Stimulated activated CD8-positive, alpha-beta memory T cell treated with anti-CD3 and anti-CD28 coated beads, Interleukin-7, amount 100 ng/mL, for 1 hour (primary cell): ENCODE measurements around the gene TMEM260.
"Not testable (repeated sequence)": the region's sequence is repeated elsewhere in the genome, so short reads cannot be mapped to it uniquely, and the experiment has no call there.

Experiments
- DNase-seq, 2 donors: peaks; one replicate each; pipeline ENCODE4 v3.0.0-alpha.2; 2020; ENCODE audit warnings: low read depth in 2 of 2

The TMEM260 gene

GRCh38 chr14:56598519-56598918 lies 18.9 kb downstream of the TMEM260 start:
- DNase-seq = no peak

GRCh38 chr14:56603648-56604047 lies 24.1 kb downstream of the TMEM260 start:
- no peak for DNase-seq

DNA sequence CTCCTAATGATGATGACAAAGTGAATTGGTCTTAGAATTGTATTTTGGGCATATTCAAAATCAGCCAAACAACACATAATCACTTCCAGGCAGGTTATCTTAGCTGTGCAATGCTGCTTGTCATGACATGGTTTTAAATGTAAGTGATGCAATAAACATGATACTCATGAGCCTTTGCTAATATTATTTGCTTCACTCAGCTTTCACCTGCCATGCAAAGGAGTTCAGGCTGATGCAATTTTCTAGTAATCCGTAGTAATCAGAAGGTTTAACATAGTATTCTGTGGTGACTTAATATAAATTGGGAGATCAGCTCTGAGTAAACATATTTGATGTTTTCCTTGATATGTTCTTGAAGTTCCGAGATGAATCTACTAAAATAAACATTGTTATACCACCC lies 29.1 kb downstream of the TMEM260 start:
- no peak for DNase-seq

DNA sequence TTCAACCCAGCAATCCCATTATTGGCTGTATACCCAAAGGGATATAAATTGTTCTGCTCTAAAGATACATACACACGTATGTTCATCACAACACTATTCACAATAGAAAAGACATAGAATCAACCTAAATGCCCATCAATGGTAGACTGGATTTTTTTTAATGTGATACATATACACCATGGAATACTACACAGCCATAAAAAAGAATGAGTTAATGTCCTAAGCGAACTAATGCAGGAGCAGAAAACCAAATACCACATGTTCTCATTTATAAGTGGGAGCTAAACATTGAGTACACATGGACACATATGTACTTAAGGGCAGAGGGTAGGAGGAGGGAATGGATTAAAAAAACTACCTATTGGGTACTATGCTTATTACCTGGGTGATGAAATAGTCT lies 32.1 kb downstream of the TMEM260 start:
- not testable (repeated sequence) for DNase-seq

DNA sequence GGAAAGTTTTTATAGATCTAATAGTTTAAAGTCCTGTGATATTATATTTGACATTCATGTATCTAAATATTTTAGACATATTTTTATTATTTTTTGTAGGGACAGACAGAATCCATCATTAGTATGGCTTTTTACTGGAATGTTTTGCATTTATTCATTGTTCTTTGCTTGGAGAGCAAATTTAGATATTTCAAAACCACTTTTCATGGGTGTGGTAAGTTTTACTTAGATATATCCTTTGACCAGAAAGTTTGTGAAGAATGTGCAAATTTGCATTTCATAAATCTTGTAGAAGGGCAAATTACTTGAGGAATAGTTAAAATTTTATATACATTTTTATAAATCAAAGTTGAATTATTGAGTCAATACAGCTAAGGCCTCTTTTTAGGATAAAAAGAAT lies 37.5 kb downstream of the TMEM260 start:
- DNase-seq = no peak

GRCh38 chr14:56630707-56631106 lies 51.1 kb downstream of the TMEM260 start:
- DNase-seq = no peak

GRCh38 chr14:56632195-56632594 lies 52.6 kb downstream of the TMEM260 start:
- DNase-seq = no peak

DNA sequence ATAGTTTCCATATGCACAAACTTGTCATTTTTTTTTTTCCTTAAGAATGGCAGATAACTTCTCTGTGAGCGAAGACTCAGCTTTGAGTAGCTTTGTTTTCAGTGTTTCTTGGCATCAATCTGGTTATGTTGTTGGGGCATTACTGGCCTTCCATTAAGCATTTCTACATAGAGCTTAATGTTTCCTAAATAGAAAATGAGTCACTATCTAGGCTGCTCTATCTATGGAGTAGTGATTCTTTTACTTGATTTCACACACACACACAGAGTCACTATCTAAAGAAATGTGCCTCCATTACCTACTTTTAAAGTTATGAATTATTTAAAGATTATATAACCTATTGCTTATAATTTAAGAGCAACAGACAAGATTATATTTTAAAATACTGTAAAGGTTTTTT lies 53.9 kb downstream of the TMEM260 start:
- DNase-seq = no peak

- no peak for DNase-seq
Observed at GRCh38 chr14:56635041-56635440, 55.4 kb downstream of the TMEM260 start.

- DNase-seq = no peak
Observed at GRCh38 chr14:56647493-56647892, 67.9 kb downstream of the TMEM260 start.

DNA sequence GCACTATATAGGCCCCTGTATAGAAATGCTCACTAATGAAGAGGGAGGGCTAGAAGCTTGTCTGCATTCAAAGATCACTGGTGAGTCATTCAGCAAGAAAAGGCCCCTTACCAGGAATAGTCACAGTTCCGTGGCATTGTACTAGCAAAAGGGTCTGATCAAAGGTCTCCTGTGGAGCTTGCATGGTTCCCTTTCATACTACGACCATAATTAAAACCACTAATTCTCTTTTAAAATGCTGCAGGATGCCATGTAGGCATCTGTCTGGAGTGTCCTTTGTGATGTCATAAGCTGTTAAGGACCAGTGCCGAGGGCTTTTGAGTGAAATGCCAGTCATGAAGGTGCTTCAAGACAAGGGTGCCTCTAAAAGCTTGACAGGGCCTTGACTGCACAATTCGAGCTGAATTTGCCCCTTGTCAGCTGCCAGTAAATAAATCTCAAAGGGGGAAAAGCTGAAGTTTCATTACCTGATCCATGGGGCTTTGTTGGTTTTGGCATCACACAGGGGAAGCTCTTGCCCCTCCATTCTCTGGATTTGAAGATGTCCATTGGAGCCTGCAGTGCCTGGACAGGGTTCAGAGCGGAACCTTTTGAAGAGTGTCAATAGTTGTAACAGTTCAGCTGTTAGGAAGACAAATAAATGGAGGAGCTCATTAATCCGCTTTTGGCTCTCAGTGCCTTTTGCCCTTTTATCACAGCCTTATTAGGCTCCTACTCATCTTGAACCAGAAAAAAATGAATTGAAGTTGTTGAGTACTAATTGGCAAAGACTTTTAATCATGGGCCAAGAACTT lies 69.1 kb downstream of the TMEM260 start:
- DNase-seq = no peak

GRCh38 chr14:56649382-56649781 lies 69.8 kb downstream of the TMEM260 start:
- DNase-seq = no peak

GRCh38 chr14:56650048-56650447 lies 70.5 kb downstream of the TMEM260 start:
- no peak for DNase-seq

DNA sequence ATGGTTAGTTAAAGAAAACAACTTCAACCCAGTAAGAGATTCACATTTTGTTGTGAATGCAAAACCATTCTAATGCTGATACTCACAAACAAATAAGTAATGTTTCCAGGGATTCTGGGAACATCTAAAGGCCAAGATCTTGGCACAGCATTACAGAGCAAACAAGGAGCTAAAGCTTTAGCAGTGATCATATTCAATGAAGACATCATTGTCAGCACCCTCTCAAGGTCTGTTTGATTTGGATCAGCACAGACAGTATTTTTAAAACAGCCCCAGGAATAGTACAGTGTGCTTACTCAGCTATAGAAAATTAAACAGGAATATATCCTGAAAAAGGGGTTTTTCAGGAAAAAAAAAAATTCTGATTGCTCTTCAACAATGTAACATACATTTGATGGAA lies 71.4 kb downstream of the TMEM260 start:
- DNase-seq = no peak

- no peak for DNase-seq
Observed at GRCh38 chr14:56657604-56658003, 78.0 kb downstream of the TMEM260 start.

DNA sequence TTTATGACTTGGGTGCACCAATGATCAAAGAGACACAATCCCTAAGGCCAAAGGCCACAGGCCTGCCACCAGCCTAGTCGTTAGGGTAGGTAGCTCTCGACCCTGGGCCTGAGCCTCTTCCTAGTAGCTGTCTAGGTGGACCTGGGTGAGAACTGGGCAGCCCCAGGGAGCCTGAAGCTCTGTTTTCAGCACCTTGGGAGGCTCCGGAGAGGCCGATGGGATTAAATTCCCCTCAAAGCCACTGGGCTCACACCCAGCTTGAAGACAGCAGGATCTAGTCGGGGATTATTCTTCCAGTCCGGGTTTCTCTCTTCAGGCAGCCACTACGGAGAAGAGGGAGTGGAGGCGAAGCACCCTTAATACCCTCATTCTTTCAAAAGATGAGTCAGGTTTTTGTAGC lies 79.8 kb downstream of the TMEM260 start:
- no peak for DNase-seq

DNA sequence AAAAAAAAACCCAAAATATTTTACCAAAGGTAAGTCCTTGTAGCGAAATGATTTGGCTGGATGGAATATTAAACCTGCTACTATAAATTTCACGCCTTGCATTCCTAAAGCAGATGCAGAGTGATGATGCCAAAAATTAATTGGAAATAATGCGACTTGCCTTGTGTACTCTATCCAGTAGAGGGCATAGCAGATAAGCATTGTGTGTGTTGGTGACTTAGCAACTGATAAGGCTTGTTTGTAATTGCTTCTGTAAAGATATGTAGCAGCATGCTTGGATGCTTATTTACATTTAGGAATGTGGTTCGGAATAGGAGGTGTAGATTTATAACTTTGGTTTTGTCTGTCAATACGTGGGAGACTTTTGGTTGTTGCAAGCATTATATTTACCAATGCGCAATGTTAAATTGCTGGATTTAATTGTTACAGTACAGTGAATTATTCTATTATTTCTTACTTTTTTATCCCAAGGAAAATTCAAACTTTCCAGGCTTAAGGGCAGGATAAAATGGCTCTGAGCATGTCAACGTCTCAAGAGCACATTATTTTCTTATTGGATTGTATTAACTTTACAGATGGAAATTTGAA lies 80.5 kb downstream of the TMEM260 start:
- DNase-seq = no peak

DNA sequence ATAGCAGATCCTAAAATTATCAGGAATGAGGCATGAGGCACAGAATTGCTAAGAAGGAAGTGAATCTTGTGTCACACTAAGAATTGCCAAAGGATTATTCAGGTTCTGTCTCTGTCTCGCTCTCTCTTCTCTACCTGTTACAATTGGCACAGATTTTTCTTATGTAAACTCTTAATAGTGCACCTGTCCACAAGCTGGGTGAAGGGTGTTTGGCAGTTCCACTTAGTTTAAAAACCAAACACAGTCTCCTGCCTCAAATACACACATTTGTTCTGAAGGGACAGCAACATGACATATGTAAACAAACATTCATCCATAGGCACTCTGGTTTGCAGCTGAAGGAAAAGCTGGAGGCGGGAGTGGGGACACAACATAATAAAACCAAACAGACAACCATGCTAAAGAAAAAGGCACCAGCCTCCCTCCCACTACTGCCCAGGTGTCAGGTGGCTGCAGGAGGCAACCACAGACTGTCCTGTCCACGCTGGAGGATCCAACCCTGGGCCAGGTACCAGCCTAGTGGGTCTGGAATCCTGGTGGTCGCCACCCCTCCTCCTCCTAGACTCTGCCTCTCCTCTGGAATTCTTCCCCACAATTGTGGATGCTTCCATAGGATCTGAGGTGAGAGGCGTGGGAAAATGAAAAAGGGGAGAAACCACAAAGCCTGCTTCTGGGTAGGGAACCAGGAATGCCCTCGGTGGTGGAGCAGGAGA lies 81.2 kb downstream of the TMEM260 start:
- no peak for DNase-seq

DNA sequence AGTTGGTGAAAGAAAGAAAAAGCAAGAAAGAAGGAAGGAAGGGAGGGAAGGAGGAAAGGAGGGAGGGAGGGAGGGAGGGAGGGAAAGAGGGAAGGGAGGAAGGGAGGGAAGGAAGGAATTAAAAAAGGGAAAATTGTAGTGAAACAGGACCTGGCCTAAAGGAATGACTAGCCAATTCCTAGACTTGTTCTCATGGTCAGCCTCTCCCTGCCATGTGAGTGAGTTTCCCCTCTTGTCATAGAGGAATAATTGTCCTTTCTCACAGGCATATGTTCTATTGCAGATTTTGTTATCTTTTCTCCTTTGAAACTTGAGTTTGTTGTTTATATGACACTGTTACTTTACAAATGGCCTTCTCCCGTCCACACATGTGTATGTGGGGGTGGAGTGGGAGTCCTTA lies 81.9 kb downstream of the TMEM260 start:
- DNase-seq = no peak

- DNase-seq = no peak
Observed at GRCh38 chr14:56664811-56665421, 85.3 kb downstream of the TMEM260 start.

DNA sequence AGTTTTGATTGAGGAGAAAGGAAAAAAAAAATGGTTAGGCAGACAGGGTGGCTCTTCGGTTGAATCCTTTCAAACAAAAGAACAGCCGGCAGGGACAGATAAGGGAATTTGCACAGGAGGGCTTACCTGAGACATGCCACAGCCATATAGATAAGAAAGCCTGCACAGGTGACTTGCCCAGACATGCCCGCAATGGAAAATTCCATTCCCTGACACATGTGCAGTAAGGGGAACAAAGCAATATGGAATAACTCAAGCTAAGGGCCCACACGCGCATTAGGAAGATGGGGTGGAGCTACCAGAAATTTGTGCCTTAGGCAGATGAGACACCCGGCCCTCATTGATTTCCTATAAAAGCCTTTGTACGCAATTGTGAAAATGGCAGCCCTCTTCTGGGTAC lies 86.7 kb downstream of the TMEM260 start:
- no peak for DNase-seq

DNA sequence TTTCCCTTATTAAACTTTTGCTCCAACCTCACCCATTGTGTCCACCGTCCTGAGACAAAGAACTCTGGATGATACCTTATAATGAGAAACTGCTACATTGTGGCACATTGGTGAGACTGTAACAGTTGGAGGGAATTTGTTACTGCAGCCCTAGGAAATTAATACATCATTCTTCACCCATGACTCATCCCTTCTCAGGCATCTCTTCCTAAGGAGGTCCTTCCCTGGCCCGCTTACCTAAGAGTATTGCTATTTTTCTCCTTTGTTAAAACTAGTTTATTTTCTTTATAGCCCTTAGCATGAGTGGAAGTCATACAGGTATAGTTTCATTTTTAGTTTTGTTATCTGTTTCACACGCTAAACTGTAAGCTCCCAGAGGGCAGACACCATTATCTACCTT lies 87.1 kb downstream of the TMEM260 start:
- no peak for DNase-seq

- not testable (repeated sequence) for DNase-seq
Observed at GRCh38 chr14:56667290-56667689, 87.7 kb downstream of the TMEM260 start.
